Stromal cell of bone marrow (primary cell): ENCODE measurements around the gene CDH13.

ENCODE experiments used
- DNase-seq: peaks from one replicate; pipeline ENCODE4 v3.0.0-alpha.2; 2012; ENCODE audit warnings: low read depth

The CDH13 gene

GRCh38 chr16:82788919-82789318 lies 162.2 kb downstream of the CDH13 start:
- no peak for DNase-seq

GRCh38 chr16:82792693-82793092 lies 165.9 kb downstream of the CDH13 start:
- no peak for DNase-seq

- no peak for DNase-seq
Observed at GRCh38 chr16:82793528-82794245, 166.9 kb downstream of the CDH13 start.

- no peak for DNase-seq
Observed at GRCh38 chr16:82796047-82796446, 169.3 kb downstream of the CDH13 start.

- DNase-seq, result peak; percentile 6
Observed at GRCh38 chr16:82801361-82801760, 174.6 kb downstream of the CDH13 start.

GRCh38 chr16:82805866-82806265 lies 179.1 kb downstream of the CDH13 start:
- no peak for DNase-seq

- DNase-seq, result no peak
Observed at GRCh38 chr16:82807311-82807710, 180.5 kb downstream of the CDH13 start.

GRCh38 chr16:82808036-82808435 lies 181.3 kb downstream of the CDH13 start:
- DNase-seq, result no peak

GRCh38 chr16:82810077-82810476 lies 183.3 kb downstream of the CDH13 start:
- no peak for DNase-seq

GRCh38 chr16:82814059-82814458 lies 187.3 kb downstream of the CDH13 start:
- no peak for DNase-seq

GRCh38 chr16:82819286-82819685 lies 192.5 kb downstream of the CDH13 start:
- no peak for DNase-seq

GRCh38 chr16:82820855-82821254 lies 194.1 kb downstream of the CDH13 start:
- no peak for DNase-seq

- DNase-seq, result no peak
Observed at GRCh38 chr16:82824408-82824807, 197.6 kb downstream of the CDH13 start.

GRCh38 chr16:82829301-82829700 lies 202.5 kb downstream of the CDH13 start:
- no peak for DNase-seq

- DNase-seq, result no peak
Observed at GRCh38 chr16:82830944-82831343, 204.2 kb downstream of the CDH13 start.

GRCh38 chr16:82832821-82833220 lies 206.1 kb downstream of the CDH13 start:
- peak; percentile 69 for DNase-seq

GRCh38 chr16:82833378-82833993 lies 206.7 kb downstream of the CDH13 start:
- no peak for DNase-seq

GRCh38 chr16:82834151-82834815 lies 207.5 kb downstream of the CDH13 start:
- no peak for DNase-seq

GRCh38 chr16:82835487-82836155 lies 208.9 kb downstream of the CDH13 start:
- DNase-seq, result no peak

- no peak for DNase-seq
Observed at GRCh38 chr16:82841108-82841507, 214.3 kb downstream of the CDH13 start.

- no peak for DNase-seq
Observed at GRCh38 chr16:82843606-82844271, 217.0 kb downstream of the CDH13 start.

GRCh38 chr16:82845116-82845515 lies 218.3 kb downstream of the CDH13 start:
- no peak for DNase-seq
